HG03135 (cell line): ENCODE results near the gene OSTM1.
"Not testable (repeated sequence)": the region's sequence is repeated elsewhere in the genome, so short reads cannot be mapped to it uniquely, and the experiment has no call there.

Source experiments
- ATAC-seq: cut with Tn5 transposase; IDR thresholded peaks from one replicate; pipeline ENCODE4 v1.9.1; 2021; ENCODE audit warnings: mild to moderate bottlenecking, moderate library complexity; ENCODE audit not compliant: unreplicated experiment

OSTM1 gene

GRCh38 chr6:108024427-108025073, 50.0 kb downstream of the OSTM1 start:
- ATAC-seq: no peak

DNA sequence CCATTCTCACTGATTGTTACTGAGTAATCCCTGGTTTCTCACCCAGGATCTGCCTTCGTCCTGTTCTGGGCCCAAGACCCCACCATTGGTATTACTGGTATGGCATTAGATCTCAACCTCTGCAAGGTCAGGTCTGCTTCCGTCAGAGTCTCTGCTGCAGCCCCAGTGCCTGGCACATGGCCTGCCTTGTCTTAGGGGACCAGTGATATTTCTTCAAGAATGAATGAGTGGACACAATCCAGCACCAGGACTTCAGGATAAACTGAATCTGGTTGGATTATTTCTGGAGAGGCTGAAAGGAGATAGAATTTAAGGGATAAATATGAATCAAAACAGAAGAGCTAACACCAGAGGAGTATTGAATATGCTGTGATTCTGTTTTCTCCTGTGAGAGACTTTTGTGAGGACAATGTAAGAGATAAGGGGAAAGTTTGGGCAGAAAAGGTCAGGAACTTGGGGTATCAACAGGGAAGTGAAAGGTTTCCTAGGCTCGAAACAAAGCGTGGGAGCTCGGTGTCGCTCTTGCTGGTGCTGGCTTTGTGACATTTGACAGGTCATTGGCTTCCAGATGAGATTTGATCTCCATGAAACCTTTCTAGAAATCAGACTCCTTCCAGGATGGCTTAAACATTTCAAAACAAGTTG, 53.9 kb downstream of the OSTM1 start:
- no peak for ATAC-seq

DNA sequence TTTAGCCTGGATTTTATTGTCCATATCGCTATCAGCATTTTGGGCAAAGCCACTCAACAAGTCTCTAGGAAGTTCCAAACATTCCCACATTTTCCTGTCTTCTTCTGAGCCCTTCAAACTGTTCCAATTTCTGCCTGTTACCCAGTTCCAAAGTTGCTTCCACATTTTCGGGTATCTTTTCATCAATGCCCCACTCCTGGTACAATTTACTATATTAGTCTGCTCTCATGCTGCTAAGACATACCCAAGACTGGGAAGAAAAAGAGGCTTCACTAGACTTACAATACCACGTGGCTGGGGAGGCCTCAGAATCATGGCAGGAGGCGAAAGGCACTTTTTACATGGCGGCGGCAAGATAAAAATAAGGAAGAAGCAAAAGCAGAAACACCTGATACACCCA, 58.3 kb downstream of the OSTM1 start:
- ATAC-seq: not testable (repeated sequence)

DNA sequence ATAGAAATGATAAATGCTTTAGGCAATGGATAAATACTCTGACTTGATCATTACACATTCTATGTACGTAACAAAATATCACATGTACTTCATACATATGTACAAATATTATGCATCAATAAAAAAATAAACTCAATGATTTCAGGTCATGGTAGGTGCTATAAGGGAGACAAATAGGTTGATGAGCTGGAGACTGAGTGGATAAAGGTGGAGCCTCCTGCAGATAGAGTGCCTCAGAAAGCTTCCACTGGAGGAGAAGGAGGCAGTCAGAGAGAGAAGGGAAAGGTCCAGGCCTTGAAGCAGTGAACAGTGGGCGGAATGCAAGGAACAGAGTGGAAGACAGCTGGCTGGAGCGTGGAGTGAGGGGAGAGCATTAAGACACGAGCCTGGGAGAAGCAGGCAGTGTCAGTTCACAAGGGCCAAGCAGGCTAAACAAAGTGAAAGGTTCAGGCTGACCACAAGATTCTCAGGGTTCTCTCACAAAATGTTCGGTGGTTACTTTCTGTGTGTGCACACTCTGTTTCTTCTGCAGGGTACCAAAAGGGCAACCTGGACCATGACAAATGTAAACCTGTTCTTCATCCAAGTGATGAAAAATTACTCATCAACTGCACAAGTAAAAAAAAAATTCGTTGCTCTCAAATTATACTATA, 60.6 kb downstream of the OSTM1 start:
- no peak for ATAC-seq

DNA sequence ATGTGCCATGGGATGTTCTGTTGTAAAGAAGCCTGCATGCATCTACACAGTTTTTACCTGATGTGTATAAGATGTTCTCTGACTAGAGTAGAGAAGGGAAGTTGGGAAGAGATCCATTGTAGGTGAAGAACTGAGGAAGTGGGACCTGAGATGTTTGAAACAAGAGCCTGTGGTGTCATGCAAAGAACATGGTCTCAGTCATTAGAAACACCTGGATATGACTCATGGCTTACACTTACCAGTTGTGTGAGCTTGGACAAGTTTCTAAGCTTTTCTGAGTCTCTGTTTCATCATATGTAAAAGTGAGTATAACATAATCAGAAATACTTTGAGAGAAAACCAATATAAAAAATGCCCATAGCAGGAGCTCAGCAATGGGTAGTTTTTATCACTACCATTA, 64.6 kb downstream of the OSTM1 start:
- ATAC-seq: no peak

GRCh38 chr6:108009258-108009657, 65.3 kb downstream of the OSTM1 start:
- not testable (repeated sequence) for ATAC-seq

DNA sequence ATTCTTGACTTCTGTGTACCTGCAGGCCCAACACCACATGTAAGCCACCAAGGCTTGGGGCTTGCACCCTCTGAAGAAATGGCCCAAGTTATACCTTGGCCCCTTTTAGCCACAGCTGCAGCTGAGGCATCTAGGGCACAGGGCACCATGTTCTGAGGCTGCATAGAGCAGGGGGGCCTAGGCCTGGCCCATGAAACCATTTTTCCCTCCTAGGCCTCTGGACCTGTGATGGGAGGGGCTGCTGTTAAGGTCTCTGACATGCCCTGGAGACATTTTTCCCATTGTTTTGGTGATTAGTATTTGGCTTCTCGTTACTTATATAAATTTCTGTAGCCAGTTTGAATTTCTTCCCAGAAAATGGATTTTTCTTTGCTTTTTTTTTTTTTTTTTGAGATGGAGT, 66.2 kb downstream of the OSTM1 start:
- ATAC-seq: no peak

- ATAC-seq: no peak
These were observed 68.6 kb downstream of the OSTM1 start for GRCh38 chr6:108005961-108006360.

- no peak for ATAC-seq
These were observed 69.7 kb downstream of the OSTM1 start for GRCh38 chr6:108004861-108005260.

- no peak for ATAC-seq
These were observed 71.9 kb downstream of the OSTM1 start for GRCh38 chr6:108002365-108003221.

DNA sequence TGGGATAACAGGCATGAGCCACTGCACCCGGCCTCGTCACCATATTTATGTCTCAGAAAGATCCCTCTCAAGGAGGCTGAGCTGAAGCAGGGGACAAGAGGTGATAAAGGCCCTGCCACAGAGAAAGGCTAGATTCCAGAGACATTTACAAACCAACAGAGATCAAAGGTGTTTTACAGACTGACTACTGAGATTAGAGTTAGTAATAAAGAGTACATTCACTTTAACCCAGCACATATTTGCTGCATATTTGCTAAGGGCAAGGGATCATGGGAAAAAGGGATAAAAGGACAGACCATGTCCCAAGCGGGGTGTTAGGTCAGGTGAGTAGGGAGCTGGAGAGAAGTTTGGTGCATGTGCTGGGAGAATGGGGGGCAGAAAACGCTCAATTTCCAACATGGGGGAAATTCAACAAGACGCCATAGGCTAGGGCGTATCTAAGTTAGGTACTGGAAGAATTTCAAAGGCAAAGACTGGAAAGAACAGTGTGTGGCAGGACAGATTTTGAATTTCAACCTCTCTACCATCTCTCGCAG, 72.8 kb downstream of the OSTM1 start:
- ATAC-seq: no peak

DNA sequence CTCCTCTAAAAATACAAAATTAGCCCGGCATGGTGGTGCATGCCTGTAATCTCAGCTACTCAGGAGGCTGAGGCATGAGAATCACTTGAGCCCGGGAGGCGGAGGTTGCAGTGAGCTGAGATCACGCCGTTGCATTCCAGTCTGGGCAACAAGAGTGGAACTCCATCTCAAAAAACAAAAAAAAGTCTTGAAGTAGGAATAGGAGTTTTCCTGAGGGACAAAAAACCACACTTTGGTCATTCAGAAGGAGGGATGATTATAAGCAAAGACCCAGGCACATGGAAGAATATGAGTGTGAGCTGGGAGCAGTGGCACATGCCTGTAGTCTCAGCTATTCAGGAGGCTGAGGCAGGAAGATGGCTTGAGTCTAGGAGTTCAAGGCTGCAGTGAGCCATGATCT, 74.3 kb downstream of the OSTM1 start:
- not testable (repeated sequence) for ATAC-seq

DNA sequence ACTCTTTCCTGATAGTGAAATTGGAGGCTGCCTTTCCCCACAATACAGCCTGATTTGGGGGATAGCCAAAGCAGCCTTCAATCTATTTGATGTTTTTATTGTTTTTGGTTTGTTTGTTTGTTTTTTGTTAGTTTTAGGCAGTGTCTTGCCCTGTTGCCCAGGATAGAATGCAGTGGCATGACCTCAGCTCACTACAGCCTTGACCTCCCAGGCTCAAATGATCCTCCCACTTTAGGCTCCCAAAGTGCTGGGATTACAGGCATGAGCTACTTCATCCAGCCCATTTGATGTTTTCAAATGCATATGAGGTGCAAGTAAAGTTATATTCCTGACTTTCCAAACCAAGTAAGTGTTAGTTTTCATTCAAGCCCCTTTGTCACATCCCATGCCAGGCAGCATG, 75.2 kb downstream of the OSTM1 start:
- no peak for ATAC-seq

DNA sequence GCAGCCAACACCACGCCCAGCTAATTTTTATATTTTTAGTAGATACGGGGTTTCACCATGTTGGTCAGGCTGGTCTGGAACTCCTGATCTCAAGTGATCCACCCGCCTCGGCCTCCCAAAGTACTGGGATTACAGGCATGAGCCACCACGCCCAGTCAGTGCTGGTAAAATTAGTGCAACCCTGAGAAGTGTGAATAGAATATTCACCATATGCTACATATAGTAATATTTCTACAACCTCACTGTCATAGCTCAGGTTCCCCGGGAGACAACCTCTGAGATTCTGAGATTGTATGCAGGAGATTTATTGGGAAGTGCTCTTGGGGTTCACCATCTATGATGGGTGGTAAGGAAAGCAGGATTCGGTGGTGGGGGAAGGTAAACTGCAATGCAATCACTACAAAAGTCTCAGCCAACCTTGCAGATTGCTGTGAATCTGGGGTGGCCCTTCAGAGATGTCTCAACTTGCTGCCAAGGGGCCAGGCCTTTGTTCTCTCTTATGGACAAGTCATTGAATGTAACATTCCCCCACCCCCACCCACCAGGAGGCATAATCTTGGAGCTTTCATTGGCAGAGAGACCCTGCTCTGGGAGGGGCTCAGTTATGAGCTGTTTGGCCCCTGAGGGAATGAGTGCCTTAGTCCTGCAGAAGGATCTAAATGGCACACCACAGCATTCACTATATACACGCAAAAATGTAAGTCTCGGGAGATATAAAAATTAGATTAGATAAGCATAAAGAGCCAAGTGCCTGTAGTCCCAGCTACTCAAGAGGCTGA, 82.6 kb downstream of the OSTM1 start:
- ATAC-seq: no peak
